ENCODE measurements around the gene FXYD3.
"Not testable (repeated sequence)": the region's sequence is repeated elsewhere in the genome, so short reads cannot be mapped to it uniquely, and the experiment has no call there.

The FXYD3 gene

DNA sequence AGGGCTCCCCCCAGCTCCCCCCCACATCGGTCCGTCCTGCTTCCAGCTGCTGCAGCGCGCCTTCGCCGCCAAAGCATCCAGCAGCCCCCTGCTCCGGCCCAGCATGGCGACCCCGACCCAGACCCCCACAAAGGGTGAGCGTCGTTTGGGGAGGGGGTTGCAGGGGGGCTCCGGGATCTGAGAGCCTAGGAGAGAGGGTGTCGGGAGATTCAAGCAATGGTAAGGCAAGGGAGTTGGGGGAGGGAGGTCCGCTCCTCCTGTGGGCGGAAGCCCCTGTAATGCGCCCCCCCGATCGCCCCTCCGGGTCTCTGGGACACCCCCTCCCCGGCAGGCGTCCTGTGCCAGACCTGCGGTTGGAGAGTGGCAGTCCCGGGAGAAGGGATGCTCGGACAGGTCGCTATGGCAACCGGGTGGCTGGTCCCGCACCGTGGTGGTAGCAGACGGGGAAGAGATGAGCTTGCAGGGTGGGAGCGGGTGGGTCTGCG lies 27.6 kb downstream of the FXYD3 start, which contains the start of gene FXYD7:
Gene FXYD7, plus strand, starts transcription at position 25 of the 485 bp plus-strand sequence. Its CDS starts 79 bp downstream, at position 104.
- no peak for FAIRE-seq

DNA sequence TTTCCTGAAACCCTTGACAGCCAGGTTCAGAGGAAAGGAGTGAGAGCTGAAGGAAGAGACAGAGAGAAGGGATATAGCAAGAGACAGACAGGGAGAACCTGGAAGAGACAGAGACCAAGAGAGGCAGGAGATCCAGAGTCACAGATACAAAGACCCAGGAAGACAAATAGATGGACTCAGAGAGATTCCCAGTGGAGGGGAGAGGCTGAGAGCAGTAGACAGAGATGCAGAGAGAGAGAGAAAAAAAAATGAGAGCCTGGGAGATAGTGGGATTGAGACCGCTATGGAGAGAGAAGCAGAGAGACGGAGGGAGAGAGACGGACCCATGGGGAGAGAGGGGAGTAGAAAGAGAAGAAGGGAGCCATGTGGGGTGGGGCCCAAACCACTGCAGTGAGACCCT lies 28.2 kb downstream of the FXYD3 start:
- FAIRE-seq: no peak

GRCh38 chr19:35144259-35144599 lies 28.6 kb downstream of the FXYD3 start:
- FAIRE-seq: no peak

DNA sequence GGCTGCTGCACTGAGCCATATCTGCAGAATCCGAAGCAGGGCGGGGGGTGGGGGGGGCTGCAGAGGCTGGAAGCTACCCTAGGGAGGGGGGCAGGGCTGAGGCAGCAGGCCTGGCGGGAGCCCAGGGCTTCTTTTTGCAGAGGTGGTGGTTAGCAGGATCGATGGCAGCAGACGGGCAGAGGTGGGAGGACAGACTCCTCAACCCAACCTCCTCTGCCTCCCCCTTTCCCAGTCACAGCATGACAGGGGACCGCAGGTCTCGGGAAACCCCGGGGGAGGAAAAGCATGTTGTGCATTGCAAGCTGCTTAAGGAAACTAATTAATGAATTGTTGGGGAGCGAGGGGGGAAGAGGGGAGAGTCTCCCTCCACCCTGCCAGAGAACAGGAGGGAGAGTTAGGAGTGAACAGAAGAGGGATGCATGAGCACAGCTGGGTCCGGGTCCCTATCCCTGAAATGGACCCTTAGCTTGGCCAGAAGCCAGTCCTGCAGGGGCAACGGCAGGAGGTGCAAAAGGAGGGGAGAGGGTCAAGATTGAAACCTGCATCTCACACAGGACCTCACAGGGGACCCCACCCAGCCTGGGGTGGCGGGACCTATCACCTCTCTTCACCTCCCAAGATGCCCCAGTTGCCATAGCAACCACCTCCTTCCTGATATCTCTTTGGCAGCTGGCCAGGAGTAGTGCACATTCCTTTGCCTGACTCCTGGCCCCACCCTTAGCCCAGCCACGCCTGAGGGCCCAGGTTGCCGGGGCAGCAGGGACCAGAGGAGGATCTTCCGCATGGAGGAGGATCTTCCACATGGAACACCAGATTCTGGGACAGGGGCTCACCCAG lies 29.2 kb downstream of the FXYD3 start:
- no peak for FAIRE-seq

DNA sequence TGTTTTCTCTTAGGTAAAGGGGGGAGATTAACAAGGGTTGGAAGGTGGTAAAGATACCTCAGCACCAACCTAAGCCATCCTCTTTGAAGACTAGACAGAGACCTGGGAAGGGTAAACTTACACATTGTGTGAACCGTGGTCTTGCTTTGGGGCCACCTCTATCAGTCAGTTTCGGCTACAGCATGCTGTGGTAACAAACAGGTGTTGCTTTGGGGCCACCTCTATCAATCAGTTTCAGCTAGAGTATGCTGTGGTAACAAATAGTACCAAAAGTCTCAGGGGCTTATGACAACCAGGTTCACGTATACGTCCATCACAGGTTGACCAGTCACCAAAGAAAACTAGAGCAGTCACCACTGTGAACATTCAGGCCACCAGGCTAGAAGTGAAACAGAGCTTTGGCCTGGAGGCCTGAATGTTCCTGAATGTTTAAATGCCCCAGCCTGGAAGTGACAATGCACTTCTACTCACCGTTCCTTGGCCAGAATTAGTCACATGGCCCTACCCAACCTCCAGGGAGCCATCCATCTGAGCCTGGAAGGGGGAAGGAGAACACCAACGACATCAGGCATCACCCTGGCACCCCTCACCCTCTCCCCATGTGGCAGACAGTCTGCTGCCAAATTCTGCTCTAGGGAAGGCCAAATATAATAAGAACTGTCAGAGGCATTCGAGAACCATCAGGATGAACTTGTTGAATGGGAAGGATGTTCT lies 31.3 kb downstream of the FXYD3 start:
- FAIRE-seq: no peak

- no peak for FAIRE-seq
These were observed 33.8 kb downstream of the FXYD3 start for GRCh38 chr19:35149463-35149862.

- FAIRE-seq: no peak
These were observed 34.8 kb downstream of the FXYD3 start for GRCh38 chr19:35150445-35150844.

DNA sequence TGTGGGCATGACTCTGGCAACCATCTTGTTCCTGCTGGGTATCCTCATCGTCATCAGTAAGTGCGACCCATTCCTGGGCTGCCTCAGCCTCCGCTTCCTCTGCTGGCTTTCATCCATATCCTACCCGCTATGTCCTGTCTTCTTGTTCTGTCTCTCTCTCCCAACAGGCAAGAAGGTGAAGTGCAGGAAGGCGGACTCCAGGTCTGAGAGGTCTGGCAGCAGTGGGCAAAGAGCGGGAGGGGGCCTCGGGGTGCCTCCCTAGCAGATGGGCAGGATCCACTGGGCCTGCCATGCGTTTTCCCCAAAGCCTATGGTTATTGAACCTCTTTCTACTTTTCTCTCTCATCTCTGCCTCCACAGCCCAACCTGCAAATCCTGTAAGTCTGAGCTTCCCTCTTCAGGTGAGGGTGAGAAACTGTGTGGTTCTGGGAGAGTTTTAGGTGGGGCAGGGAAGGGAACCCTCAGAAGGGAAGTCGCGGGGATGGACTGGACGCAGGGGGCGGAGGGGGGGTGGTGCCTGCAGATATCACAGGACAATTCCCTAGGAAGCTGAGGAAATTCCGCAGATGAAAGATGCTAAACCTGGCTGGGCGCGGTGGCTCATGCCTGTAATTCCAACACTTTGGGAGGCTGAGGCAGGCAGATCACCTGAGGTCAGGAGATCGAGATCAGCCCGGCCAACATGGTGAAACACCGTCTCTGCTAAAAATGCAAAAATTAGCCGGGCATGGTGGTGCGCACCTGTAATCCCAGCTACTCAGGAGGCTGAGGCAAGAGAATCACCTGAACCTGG lies 35.8 kb downstream of the FXYD3 start:
- FAIRE-seq: no peak

DNA sequence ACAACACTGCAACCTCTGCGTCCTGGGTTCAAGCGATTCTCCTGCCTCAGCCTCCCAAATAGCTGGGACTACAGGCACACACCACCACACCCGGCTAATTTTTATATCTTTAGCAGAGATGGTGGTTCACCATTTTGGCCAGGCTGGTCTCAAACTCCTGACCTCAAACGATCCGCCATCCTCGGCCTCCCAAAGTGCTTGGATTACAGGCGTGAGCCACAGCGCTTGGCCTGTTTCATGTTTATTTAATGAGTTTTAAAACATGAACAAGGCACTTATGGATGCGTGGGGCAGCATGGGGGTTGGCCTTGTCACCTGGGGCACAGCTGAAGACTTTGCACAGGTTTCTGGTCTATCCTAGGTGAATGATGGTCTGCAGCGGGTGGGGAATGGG lies 37.5 kb downstream of the FXYD3 start:
- not testable (repeated sequence) for FAIRE-seq

DNA sequence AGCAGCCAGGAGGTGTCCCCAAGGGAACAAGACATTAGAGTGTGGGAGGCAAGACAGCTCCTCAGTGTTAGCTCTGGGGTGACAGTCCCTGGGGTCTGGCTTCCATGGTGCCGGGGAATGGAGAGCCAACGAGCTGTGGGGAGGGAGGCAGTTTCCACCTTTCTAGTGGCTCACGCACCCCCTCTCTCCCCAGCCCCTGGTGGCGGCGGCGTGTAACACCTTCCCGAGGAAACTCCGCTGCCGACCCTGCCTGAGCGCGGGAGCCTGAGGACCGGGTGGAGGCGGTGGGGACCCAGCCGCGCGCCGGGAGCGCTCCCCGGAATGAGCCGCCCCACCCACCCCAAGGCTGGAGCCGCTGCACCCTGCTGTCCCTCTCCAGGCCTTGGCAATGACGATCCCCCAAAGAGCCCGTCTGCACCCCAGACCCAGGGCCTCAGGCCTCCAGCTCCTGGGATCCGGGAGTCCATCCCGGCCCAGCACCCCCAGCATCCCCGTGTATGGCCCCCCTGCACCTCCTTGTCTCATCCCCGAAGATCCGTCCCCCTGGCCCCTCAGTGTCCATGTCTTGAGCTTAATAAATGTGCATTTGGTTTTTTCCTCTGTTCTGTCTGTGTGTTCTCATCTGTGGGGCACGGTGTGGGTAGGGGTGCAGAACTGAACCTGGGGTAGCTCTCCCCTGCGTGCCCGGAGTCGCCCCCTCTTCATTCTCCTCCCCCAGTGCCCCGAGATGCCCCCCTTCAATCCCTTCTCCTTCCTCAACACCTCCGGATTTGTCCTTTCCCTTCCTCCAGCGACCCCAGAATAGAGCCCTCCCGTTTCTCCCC lies 38.3 kb downstream of the FXYD3 start:
- no peak for FAIRE-seq

DNA sequence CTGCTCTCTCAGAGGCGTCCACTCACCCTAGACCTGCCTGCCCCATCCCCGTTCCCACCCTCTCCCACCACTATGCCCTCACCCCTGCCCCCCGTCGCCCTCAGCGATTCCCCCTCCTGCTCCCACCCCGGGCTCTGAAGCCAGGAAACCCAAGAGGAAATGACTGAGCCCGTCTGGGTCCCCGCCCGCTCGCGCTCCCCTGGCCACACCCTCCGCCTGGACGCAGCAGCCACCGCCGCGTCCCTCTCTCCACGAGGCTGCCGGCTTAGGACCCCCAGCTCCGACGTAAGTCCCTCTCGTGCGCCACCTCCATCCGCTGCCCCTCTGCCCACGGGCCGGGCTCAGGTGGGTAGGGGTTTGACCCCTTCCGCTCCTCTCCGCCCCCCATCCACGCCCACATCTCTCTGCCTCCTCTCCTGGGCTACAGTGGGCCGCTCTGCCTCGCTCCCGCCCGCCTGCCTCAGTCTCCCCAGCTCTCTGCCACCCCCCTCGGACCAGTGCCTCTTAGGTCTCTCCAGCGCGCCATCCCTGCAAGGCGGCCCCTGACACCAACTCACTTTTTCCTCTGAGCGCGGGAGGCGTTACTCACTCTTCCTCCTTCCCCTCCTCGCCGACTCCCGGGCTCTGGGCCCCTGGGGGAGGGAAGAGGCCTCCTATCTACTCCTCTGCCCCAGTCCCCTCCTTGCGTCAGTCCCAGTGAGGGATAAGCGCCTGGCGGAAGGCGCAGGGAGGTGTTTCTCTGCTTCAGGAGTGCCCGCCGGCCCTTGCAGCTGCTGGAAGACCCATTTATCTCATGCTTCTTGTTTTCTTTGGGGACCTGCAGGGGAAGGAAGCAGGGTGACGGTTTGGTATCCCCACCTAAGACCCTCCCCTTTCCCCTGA lies 39.1 kb downstream of the FXYD3 start, which contains the start of gene FXYD5:
Gene FXYD5, plus strand, starts transcription at position 211 of the 882 bp plus-strand sequence. CDS start 816 bp downstream, outside the sequence.
- no peak for FAIRE-seq

- FAIRE-seq: no peak
These were observed 39.8 kb downstream of the FXYD3 start for GRCh38 chr19:35155441-35155840.

DNA sequence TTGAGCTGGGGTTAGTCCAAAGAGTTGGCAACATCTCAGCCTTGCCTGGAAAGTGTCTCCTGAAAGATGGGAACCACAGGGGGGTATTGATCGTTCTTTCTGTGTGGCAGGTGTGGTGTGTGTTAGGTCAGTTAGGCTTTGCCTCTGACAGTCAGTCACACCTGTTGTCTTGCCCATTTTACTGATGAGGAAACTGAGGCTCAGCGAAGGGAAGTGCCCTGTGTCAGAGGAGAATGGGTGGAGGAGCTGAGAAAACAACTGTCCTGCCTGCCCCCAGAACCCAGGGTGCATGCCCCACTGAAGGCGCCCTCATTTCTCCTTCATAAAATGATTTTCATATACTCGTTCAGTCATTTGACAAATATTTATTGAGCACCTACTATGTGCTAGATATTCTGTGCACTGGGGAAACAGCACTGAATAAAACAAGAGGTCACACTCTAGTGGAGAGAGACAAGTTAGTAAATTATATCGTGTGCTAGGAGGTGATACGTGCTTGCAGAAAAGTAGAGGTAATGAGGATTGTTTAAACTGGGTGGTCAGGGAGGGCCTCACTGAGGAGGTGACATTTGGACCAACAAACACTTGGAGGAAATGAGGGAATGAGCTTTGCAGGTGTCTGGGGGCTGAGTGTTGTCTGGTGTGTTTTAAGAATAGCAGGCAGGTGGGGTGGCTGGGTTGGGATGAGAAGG lies 40.5 kb downstream of the FXYD3 start:
- no peak for FAIRE-seq

DNA sequence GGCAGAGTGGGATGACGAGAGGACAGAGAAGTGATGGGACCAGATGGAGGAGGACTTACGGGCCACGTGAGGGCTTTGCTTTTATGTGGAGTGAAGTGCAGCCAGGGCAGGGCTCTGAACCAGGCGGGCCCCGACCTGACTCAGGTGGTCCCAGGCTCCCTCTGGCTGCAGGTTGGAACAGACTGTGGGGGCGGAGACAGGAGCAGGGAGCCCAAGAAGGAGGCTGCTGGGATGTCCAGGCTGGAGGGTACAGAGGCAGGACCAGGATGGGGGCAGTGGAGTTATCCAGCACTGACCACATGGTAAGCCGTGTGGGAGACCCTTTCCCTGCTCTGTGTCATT lies 41.0 kb downstream of the FXYD3 start:
- no peak for FAIRE-seq

- FAIRE-seq: no peak
These were observed 41.8 kb downstream of the FXYD3 start for GRCh38 chr19:35157431-35157830.

DNA sequence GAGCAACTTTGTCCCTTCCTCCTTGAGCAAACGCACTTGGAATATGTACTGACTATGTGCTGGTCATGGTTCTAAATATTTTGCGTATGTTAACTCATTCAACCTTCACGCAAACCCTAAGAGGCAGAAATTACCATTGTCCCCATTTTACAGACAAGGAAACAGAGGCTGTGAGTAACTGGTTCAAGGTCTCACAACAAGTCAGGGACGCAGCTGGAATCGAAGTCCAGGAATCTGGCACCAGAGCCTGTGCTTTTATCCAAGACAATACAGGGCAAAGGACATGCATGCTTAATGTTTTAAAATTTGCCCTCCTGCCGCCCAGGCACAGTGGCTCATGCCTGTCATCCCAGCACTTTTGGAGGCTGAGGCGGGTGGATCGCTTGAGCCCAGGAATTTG lies 44.0 kb downstream of the FXYD3 start:
- FAIRE-seq: no peak

GRCh38 chr19:35160629-35161433 lies 45.2 kb downstream of the FXYD3 start:
- no peak for FAIRE-seq

DNA sequence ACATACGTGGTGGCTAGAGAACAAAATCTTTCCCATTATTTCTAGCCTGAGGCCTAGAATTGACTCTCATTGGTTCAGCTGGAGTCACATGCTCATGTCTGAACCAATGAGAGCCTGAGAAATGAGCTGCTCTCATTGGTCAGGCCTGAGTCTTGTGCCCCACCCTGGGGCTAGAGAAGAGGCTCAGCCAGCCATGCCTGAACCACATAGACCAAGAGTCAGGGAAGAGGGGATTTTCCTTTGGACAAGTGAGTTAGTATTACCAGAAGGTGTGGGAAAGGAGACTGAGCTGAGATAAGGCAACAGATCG lies 45.8 kb downstream of the FXYD3 start:
- FAIRE-seq: no peak

GRCh38 chr19:35162471-35163326 lies 47.1 kb downstream of the FXYD3 start:
- FAIRE-seq: no peak
